ENCODE data around the gene PLPP4. TPM values are rescaled to one million over a fixed set of nuclear protein-coding genes. Genes with fewer than 3 reads are reported as not detected.

PLPP4 gene
- total RNA-seq, 6 donors from 2014 or later = 0.20 to 0.54 TPM; not detected in 4

DNA sequence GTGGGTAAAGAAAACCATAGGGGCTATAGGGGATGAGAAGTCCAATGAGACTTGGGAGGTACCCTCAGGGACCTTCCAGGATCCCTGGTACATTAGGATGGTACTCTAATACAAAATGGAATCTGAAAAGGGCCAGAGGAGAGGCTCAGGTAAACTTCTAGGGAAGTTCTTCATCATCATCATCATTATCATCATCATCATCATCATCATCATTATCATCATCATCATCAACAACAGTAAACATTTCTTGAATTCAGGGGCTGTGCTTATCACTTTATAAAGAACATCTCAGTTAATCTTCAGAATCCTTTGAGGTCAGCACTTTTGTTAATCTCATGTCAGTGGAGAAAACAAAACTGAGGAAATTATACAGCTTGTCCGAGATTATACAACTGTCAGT lies 50.1 kb downstream of the PLPP4 start:
- Histone ChIP-seq H3K27me3 (no peaks in the 10 kb centered on the region), H3K9me3 (no peaks in the 10 kb centered on the region), H3K36me3 (no peaks in the 10 kb centered on the region), H3K4me3 (no peak overlapping the region), H3K4me1 (no peaks in the 10 kb centered on the region), H3K27ac (no peak overlapping the region)
- TF ChIP-seq, protein P1, sequence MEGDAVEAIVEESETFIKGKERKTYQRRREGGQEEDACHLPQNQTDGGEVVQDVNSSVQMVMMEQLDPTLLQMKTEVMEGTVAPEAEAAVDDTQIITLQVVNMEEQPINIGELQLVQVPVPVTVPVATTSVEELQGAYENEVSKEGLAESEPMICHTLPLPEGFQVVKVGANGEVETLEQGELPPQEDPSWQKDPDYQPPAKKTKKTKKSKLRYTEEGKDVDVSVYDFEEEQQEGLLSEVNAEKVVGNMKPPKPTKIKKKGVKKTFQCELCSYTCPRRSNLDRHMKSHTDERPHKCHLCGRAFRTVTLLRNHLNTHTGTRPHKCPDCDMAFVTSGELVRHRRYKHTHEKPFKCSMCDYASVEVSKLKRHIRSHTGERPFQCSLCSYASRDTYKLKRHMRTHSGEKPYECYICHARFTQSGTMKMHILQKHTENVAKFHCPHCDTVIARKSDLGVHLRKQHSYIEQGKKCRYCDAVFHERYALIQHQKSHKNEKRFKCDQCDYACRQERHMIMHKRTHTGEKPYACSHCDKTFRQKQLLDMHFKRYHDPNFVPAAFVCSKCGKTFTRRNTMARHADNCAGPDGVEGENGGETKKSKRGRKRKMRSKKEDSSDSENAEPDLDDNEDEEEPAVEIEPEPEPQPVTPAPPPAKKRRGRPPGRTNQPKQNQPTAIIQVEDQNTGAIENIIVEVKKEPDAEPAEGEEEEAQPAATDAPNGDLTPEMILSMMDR (IDR thresholded peaks at IDR 0.05) = no peak
- no peak for TF ChIP-seq POLR2A (IDR thresholded peaks at IDR 0.05)
- no peak for TF ChIP-seq EP300 (IDR thresholded peaks at IDR 0.05)
- no peak for TF ChIP-seq POLR2AphosphoS5 (IDR thresholded peaks at IDR 0.05)
- WGBS, 2 donors = 78 to 94% methylated on average over 1 of the region's 1 CpG
- ATAC-seq (ENCODE audit: low FRiP score in 2 of 2) = no peak
- DNase-seq = no peak

DNA sequence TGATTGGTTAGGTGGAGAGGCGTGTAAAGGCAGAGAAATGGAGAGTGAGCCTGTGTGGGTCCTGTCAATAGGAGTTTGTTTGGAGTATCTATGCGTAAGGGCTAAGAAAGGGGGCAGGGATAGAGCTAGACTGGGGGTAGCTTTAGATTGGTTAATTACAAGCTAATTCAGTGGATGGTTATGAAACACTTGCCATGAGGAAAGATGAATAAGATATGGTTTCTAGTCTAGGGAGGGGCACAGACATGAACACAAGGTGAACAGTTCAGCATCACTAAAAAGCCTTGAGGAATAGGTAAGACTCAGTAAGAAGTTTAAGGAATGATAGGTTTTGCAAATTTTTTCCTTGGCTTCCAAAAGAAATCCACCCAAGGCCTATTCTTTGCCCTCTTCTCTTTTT lies 50.6 kb downstream of the PLPP4 start:
- Histone ChIP-seq H3K4me3 (no peak overlapping the region), H3K27me3 (no peaks in the 10 kb centered on the region), H3K27ac (no peak overlapping the region), H3K36me3 (no peaks in the 10 kb centered on the region), H3K9me3 (no peaks in the 10 kb centered on the region), H3K4me1 (no peaks in the 10 kb centered on the region)
- WGBS, 2 donors = 64 to 82% methylated on average over 2 of the region's 2 CpGs
- DNase-seq (no peak), ATAC-seq (ENCODE audit: low FRiP score in 2 of 2) (no peak)
- TF ChIP-seq POLR2AphosphoS5 (IDR thresholded peaks at IDR 0.05) (no peak), EP300 (IDR thresholded peaks at IDR 0.05) (no peak)

DNA sequence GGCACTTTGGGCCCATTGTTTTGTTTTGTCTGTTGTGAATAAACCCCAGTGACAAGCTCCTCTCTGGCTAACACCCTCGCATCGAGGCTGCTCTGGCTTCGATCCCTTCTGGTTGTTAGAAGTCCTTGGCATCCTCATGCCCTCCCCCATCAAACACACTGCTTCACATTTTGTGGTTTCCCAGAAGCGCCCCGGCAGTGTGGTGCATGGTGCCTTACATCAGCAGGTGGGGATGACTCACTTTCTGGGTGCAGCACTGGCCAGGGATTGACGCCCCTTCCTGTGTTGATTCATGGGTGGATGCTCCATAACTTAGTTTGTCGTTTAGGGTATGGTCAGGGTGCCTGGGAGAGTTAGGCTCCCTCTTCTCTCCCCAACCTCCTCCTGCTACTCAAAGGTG lies 51.4 kb downstream of the PLPP4 start:
- Histone ChIP-seq H3K27ac (no peak overlapping the region), H3K4me3 (no peak overlapping the region), H3K4me1 (no peaks in the 10 kb centered on the region), H3K36me3 (no peaks in the 10 kb centered on the region), H3K27me3 (no peaks in the 10 kb centered on the region), H3K9me3 (no peaks in the 10 kb centered on the region)
- TF ChIP-seq POLR2A (IDR thresholded peaks at IDR 0.05) = no peak
- TF ChIP-seq, protein P1 (IDR thresholded peaks at IDR 0.05) = no peak
- no peak for TF ChIP-seq POLR2AphosphoS5 (IDR thresholded peaks at IDR 0.05)
- TF ChIP-seq EP300 (IDR thresholded peaks at IDR 0.05) = no peak
- DNase-seq = no peak
- no peak for ATAC-seq (ENCODE audit: low FRiP score in 2 of 2)
- 58 to 72% methylated on average over 7 of the region's 7 CpGs for WGBS, 2 donors

DNA sequence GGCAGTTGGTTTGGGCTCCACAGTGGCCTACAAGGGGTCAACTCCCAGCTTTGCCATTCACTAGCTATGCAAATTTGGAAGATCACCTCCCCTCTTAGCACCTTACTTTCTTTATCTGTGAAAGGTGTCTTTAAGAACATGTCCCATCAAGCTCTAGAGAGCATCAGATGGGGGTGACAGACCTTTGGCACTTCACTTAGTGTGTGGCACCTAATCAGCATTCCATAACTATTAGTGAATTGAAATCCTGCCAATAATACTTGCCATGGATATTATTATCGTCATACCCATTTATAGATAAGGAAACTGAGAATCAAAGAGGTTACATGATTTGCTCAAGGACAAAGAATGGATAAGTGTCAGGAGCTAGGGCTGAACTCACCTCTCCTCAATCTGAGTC lies 51.9 kb downstream of the PLPP4 start:
- no peak overlapping the region for H3K27ac ChIP-seq
- H3K27me3 ChIP-seq = no peaks in the 10 kb centered on the region
- TF ChIP-seq POLR2A (IDR thresholded peaks at IDR 0.05) (no peak), POLR2AphosphoS5 (IDR thresholded peaks at IDR 0.05) (no peak), EP300 (IDR thresholded peaks at IDR 0.05) (no peak)
- TF ChIP-seq, protein P1 (IDR thresholded peaks at IDR 0.05) = no peak
- H3K4me3 ChIP-seq = no peak overlapping the region
- no peak for ATAC-seq (ENCODE audit: low FRiP score in 2 of 2)
- H3K36me3 ChIP-seq = no peaks in the 10 kb centered on the region
- no peaks in the 10 kb centered on the region for H3K9me3 ChIP-seq
- no peaks in the 10 kb centered on the region for H3K4me1 ChIP-seq
- DNase-seq = no peak
- 72 to 86% methylated on average over 1 of the region's 1 CpG for WGBS, 2 donors

DNA sequence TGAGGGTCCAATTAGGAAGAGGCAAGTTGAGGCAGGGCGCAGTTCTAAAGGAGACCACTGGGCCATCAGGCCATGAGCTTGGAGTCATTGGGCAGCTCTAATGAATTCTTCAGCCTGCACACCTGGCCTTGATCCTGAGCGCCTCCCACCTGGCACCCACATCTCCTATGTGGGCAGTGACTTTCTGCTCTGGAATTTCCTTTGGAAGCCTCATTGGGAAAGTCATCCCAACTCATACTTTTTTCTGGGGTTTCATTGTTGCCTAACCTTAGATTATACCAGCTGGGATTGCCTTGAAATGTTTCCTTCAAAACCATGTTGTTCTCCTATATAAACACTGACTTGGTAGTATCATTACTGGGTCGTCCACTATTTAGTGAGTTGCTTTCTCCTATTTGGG lies 54.1 kb downstream of the PLPP4 start:
- Histone ChIP-seq H3K9me3 (no peaks in the 10 kb centered on the region), H3K27me3 (no peaks in the 10 kb centered on the region), H3K36me3 (no peaks in the 10 kb centered on the region), H3K4me1 (no peaks in the 10 kb centered on the region), H3K4me3 (no peak overlapping the region), H3K27ac (no peak overlapping the region)
- 73 to 79% methylated on average over 3 of the region's 3 CpGs for WGBS, 2 donors
- ATAC-seq (ENCODE audit: low FRiP score in 2 of 2) = no peak
- no peak for TF ChIP-seq POLR2AphosphoS5 (IDR thresholded peaks at IDR 0.05)
- TF ChIP-seq EP300 (IDR thresholded peaks at IDR 0.05) = no peak
- TF ChIP-seq, protein P1 (IDR thresholded peaks at IDR 0.05) = no peak
- no peak for TF ChIP-seq POLR2A (IDR thresholded peaks at IDR 0.05)
- no peak for DNase-seq

Data from upper lobe of left lung (tissue), 6 donors.